GM12878 (cell line): Measurements from ENCODE around the gene KCNN1. TPM values are rescaled to one million over a fixed set of nuclear protein-coding genes. Genes with fewer than 3 reads are reported as not detected.

ENCODE experiments used
- CBX5 ChIP-seq: sonication (generic); IDR thresholded peaks from 2 replicates; pipeline ENCODE4 v1.6.1; 2016; ENCODE audit warnings: low read depth, moderate library complexity, mild to moderate bottlenecking, inconsistent platforms
- CHD2 ChIP-seq: IDR thresholded peaks from 2 replicates; pipeline ENCODE4 v1.6.1; 2011; ENCODE audit warnings: low read depth, low read length, improper control_type of control experiment, borderline replicate concordance
- GABPA ChIP-seq: IDR thresholded peaks from 2 replicates; pipeline ENCODE4 v1.6.1; 2014; ENCODE audit warnings: antibody characterized with exemption, low read depth, mild to moderate bottlenecking, inconsistent platforms
- IKZF1 ChIP-seq: fragments of 450-650 bp; conservative IDR thresholded peaks from 2 replicates; pipeline ENCODE4 v1.6.1; 2017; ENCODE audit warnings: antibody characterized with exemption, mild to moderate bottlenecking
- IRF4 ChIP-seq: IDR thresholded peaks from 2 replicates; pipeline ENCODE4 v1.6.1; 2011; ENCODE audit warnings: low read depth, low read length
- JUNB ChIP-seq: IDR thresholded peaks from 2 replicates; pipeline ENCODE4 v1.6.1; 2016; ENCODE audit warnings: antibody characterized with exemption, mild to moderate bottlenecking
- MTA2 ChIP-seq: fragments of 450-650 bp; IDR thresholded peaks from 2 replicates; pipeline ENCODE4 v1.6.1; 2016; ENCODE audit warnings: low read depth, mild to moderate bottlenecking, moderate library complexity
- MYB ChIP-seq: fragments of 150-350 bp; IDR thresholded peaks from 2 replicates; pipeline ENCODE4 v1.6.1; 2014; ENCODE audit warnings: mild to moderate bottlenecking, low read depth, low read length, borderline replicate concordance
- NFYB ChIP-seq: IDR thresholded peaks from 2 replicates; pipeline ENCODE4 v1.6.1; 2011; ENCODE audit warnings: low read depth, mild to moderate bottlenecking, low read length, improper control_type of control experiment, moderate library complexity; ENCODE audit not compliant: insufficient read depth
- NRF1 ChIP-seq: conservative IDR thresholded peaks from 2 replicates; pipeline ENCODE4 v1.6.1; 2011; ENCODE audit warnings: mild to moderate bottlenecking, low read depth, low read length, improper control_type of control experiment
- PAX8 ChIP-seq: fragments of 450-650 bp; IDR thresholded peaks from 2 replicates; pipeline ENCODE4 v1.6.1; 2017; ENCODE audit warnings: mild to moderate bottlenecking, moderate library complexity
- POLR2AphosphoS2 ChIP-seq: IDR thresholded peaks from 2 replicates; pipeline ENCODE4 v1.6.1; 2011; ENCODE audit warnings: low read depth, mild to moderate bottlenecking, low read length, improper control_type of control experiment, moderate library complexity
- RAD21 ChIP-seq: IDR thresholded peaks from 2 replicates; pipeline ENCODE4 v1.6.1; 2011; ENCODE audit warnings: mild to moderate bottlenecking, low read depth, low read length, moderate library complexity; ENCODE audit not compliant: insufficient read depth
- RCOR1 ChIP-seq: conservative IDR thresholded peaks from 2 replicates; pipeline ENCODE4 v1.6.1; 2012; ENCODE audit warnings: low read depth, low read length, improper control_type of control experiment
- RUNX3 ChIP-seq: IDR thresholded peaks from 2 replicates; pipeline ENCODE4 v1.6.1; 2012; ENCODE audit warnings: low read length, inconsistent platforms
- SRF ChIP-seq, 2 experiments: IDR thresholded peaks; 2 replicates each; pipeline ENCODE4 v1.6.1; 2011; ENCODE audit warnings: low read depth in 2 of 2, low read length in 2 of 2, mild to moderate bottlenecking in 1 of 2, moderate library complexity in 1 of 2
- SUPT20H ChIP-seq: IDR thresholded peaks from 2 replicates; pipeline ENCODE4 v1.6.1; 2011; ENCODE audit warnings: low read depth, mild to moderate bottlenecking, low read length, moderate library complexity, borderline replicate concordance; ENCODE audit not compliant: control insufficient read depth
- ZBED1 ChIP-seq: IDR thresholded peaks from 2 replicates; pipeline ENCODE4 v1.6.1; 2016; ENCODE audit warnings: borderline replicate concordance
- polyA plus RNA-seq, 11 experiments: library from polyadenylated mRNA; depleted of rRNA in 4 of 11; unstranded in 6 of 11; stranded (reverse) in 5 of 11; fragments of >200 nt; fragmentation: Nextera tagmentation in 4 of 11; fragmentation: Illumina TruSeq in 1 of 11; extraction: Ambion mirVana in 4 of 11; extraction: Trizol in 1 of 11; gene quantifications; 1 replicate in 1 of 11; 2 replicates in 10 of 11; pipeline versions ENCODE4 v1.2.1 to v1.2.3, GENCODE V29; 2011 to 2016; ENCODE audit warnings: inconsistent platforms in 2 of 11, missing spikeins in 2 of 11, low read depth in 1 of 11
- total RNA-seq, 4 experiments: library from RNA; depleted of rRNA in 3 of 4; stranded (reverse); fragments of >200 nt in 3 of 4; fragmentation: Illumina TruSeq in 1 of 4; extraction: Trizol in 1 of 4; gene quantifications; 2 replicates each; pipeline versions ENCODE4 v1.2.1 to v1.2.3, GENCODE V29; 2013 to 2021
- TF ChIP-seq, protein P1 (sequence below): IDR thresholded peaks from 2 replicates; pipeline ENCODE4 v1.6.1; 2011; ENCODE audit warnings: low read depth, low read length, improper control_type of control experiment, borderline replicate concordance
- TF ChIP-seq, protein P2 (sequence below), 3 experiments: IDR thresholded peaks in 2 of 3; conservative IDR thresholded peaks in 1 of 3; 2 replicates each; pipeline ENCODE4 v1.5.1; 2011; ENCODE audit warnings: low read depth in 3 of 3, low read length in 3 of 3, mild to moderate bottlenecking in 3 of 3, control low read depth in 2 of 3, moderate library complexity in 2 of 3, inconsistent platforms in 1 of 3, mixed read lengths in 1 of 3; ENCODE audit not compliant: control insufficient read depth in 2 of 3, insufficient read depth in 1 of 3; ENCODE audit errors: extremely low read depth in 1 of 3
- TF ChIP-seq, protein P3 (sequence below): fragments of 450-650 bp; IDR thresholded peaks from 2 replicates; pipeline ENCODE4 v1.6.1; 2017; ENCODE audit warnings: mild to moderate bottlenecking, low read depth, inconsistent platforms; ENCODE audit not compliant: poor library complexity, severe bottlenecking
- TF ChIP-seq, protein P4 (sequence below): fragments of 450-650 bp; IDR thresholded peaks from 2 replicates; pipeline ENCODE4 v1.6.1; 2016; ENCODE audit warnings: mild to moderate bottlenecking

Gene KCNN1
- total and polyA plus RNA-seq, 10 of the 15 experiments (the other 5 are each of a cell fraction or from before 2014, with no cell fraction given), result 0.02 to 0.95 (median 0.16) TPM; not detected in 1

DNA sequence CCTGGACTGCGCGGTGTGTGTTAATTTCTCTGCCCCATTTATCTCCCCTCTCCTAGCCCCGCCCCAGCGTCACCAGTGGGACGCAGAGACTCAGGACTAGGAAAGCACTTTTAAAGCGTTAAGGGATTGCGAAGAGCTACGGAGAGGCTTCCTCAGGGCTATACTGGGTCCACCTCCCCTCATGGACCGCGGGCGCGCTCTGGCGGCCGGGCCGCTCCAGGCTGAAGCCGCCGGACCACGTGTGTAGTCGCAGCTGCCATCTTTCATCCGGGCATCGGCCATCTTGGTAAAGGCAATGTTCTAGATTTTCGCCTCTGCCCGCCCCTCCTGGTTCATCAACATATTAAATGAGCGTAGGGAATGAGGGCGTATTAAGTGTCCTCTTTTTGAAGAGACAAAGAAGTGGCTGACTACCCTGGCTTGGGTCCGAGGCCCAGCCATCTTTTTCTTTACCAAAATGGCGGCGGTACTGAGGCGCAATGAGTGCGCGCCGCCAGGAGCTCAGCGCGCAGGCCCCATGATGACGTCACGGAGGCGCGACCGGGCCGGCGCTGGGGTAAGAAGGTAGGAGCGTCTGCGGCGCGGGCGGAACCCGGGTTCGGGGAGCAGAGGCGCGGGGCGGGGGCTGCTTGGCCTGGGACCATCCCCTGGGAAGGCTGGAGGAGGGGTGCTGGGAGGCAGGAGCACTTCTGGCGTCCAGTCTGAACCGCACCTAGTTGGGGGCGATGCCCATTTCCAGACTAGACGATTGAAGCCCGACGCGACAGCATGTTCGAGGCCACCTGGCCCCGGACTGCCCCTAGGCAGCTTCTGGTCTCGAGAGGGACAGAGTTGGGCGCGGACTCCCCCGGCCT, 34.2 kb upstream of the KCNN1 start, which contains the start of gene CCDC124 (continued):
- TF ChIP-seq, protein P1, sequence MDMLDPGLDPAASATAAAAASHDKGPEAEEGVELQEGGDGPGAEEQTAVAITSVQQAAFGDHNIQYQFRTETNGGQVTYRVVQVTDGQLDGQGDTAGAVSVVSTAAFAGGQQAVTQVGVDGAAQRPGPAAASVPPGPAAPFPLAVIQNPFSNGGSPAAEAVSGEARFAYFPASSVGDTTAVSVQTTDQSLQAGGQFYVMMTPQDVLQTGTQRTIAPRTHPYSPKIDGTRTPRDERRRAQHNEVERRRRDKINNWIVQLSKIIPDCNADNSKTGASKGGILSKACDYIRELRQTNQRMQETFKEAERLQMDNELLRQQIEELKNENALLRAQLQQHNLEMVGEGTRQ, result peak; percentile 81
- TF ChIP-seq, protein P2, sequence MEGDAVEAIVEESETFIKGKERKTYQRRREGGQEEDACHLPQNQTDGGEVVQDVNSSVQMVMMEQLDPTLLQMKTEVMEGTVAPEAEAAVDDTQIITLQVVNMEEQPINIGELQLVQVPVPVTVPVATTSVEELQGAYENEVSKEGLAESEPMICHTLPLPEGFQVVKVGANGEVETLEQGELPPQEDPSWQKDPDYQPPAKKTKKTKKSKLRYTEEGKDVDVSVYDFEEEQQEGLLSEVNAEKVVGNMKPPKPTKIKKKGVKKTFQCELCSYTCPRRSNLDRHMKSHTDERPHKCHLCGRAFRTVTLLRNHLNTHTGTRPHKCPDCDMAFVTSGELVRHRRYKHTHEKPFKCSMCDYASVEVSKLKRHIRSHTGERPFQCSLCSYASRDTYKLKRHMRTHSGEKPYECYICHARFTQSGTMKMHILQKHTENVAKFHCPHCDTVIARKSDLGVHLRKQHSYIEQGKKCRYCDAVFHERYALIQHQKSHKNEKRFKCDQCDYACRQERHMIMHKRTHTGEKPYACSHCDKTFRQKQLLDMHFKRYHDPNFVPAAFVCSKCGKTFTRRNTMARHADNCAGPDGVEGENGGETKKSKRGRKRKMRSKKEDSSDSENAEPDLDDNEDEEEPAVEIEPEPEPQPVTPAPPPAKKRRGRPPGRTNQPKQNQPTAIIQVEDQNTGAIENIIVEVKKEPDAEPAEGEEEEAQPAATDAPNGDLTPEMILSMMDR (IDR thresholded peaks at IDR 0.05 in 2 of 3, conservative IDR thresholded peaks at IDR 0.05 in 1 of 3; ENCODE audit: control insufficient read depth in 2 of 3, extremely low read depth in 1 of 3, insufficient read depth in 1 of 3, low read depth in 3 of 3, low read length in 3 of 3), result peak; percentile 99
- TF ChIP-seq NRF1, result peak; percentile 63
- no peak for TF ChIP-seq MYB
- no peak for TF ChIP-seq NFYB
- TF ChIP-seq, protein P3, sequence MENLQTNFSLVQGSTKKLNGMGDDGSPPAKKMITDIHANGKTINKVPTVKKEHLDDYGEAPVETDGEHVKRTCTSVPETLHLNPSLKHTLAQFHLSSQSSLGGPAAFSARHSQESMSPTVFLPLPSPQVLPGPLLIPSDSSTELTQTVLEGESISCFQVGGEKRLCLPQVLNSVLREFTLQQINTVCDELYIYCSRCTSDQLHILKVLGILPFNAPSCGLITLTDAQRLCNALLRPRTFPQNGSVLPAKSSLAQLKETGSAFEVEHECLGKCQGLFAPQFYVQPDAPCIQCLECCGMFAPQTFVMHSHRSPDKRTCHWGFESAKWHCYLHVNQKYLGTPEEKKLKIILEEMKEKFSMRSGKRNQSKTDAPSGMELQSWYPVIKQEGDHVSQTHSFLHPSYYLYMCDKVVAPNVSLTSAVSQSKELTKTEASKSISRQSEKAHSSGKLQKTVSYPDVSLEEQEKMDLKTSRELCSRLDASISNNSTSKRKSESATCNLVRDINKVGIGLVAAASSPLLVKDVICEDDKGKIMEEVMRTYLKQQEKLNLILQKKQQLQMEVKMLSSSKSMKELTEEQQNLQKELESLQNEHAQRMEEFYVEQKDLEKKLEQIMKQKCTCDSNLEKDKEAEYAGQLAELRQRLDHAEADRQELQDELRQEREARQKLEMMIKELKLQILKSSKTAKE, result no peak
- TF ChIP-seq JUNB, result no peak
- 0 out of 2 replicates have a peak, but pooled peaks have one; percentile 39 for TF ChIP-seq GABPA
- peak; percentile 33; the same call in 1 of the 2 replicates for TF ChIP-seq RUNX3
- TF ChIP-seq CHD2, result no peak
- peak; percentile 78; the same call in 1 of the 2 replicates for TF ChIP-seq POLR2AphosphoS2
- TF ChIP-seq RAD21, result peak; percentile 97
- TF ChIP-seq PAX8, result no peak
- TF ChIP-seq IRF4, result no peak
- no peak for TF ChIP-seq SUPT20H
- TF ChIP-seq, protein P4, sequence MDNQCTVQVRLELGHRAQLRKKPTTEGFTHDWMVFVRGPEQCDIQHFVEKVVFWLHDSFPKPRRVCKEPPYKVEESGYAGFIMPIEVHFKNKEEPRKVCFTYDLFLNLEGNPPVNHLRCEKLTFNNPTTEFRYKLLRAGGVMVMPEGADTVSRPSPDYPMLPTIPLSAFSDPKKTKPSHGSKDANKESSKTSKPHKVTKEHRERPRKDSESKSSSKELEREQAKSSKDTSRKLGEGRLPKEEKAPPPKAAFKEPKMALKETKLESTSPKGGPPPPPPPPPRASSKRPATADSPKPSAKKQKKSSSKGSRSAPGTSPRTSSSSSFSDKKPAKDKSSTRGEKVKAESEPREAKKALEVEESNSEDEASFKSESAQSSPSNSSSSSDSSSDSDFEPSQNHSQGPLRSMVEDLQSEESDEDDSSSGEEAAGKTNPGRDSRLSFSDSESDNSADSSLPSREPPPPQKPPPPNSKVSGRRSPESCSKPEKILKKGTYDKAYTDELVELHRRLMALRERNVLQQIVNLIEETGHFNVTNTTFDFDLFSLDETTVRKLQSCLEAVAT, result peak; percentile 93
- peak in 1 of 2 experiments; percentile 87; a peak in 2 of 4 replicates for TF ChIP-seq SRF (IDR thresholded peaks at IDR 0.05; ENCODE audit: low read depth in 2 of 2, low read length in 2 of 2)
- TF ChIP-seq IKZF1, result peak; percentile 100
- TF ChIP-seq RCOR1, result peak; percentile 89; the same call in 1 of the 2 replicates
- no peak for TF ChIP-seq MTA2
- no peak for TF ChIP-seq CBX5
- TF ChIP-seq ZBED1, result no peak
